HG02763 (cell line): ENCODE measurements around the gene PROSER1.
"Not testable (repeated sequence)": the region's sequence is repeated elsewhere in the genome, so short reads cannot be mapped to it uniquely, and the experiment has no call there.

ENCODE experiments used
- ATAC-seq: cut with Tn5 transposase; IDR thresholded peaks from one replicate; pipeline ENCODE4 v1.9.1; 2021; ENCODE audit warnings: mild to moderate bottlenecking, moderate library complexity; ENCODE audit not compliant: unreplicated experiment

The PROSER1 gene

GRCh38 chr13:39037880-39038568 is at the start of gene PROSER1, which contains the start of gene NHLRC3:
Gene PROSER1 (minus strand): TSS chr13:39038089. CDS start chr13:39037242, 847 bp downstream.
Gene NHLRC3 (plus strand): TSS chr13:39038456. CDS start chr13:39038640, 184 bp downstream.
- peak; percentile 67 for ATAC-seq

- ATAC-seq = not testable (repeated sequence)
Measured at GRCh38 chr13:39086251-39086945, 48.5 kb upstream of the PROSER1 start.

- no peak for ATAC-seq
Measured at GRCh38 chr13:39073983-39074382, 36.1 kb upstream of the PROSER1 start.

- no peak for ATAC-seq
Measured at GRCh38 chr13:39072842-39073241, 35.0 kb upstream of the PROSER1 start.

- no peak for ATAC-seq
Measured at GRCh38 chr13:39062004-39062403, 24.1 kb upstream of the PROSER1 start.

- ATAC-seq = no peak
Measured at GRCh38 chr13:39058040-39058439, 20.2 kb upstream of the PROSER1 start.

GRCh38 chr13:39056018-39056417 is 18.1 kb upstream of the PROSER1 start:
- no peak for ATAC-seq

GRCh38 chr13:39054112-39054511 is 16.2 kb upstream of the PROSER1 start:
- no peak for ATAC-seq

- ATAC-seq = no peak
Measured at GRCh38 chr13:39052944-39053343, 15.1 kb upstream of the PROSER1 start.

GRCh38 chr13:39051157-39051556 is 13.3 kb upstream of the PROSER1 start:
- no peak for ATAC-seq

GRCh38 chr13:39049274-39049673 is 11.4 kb upstream of the PROSER1 start:
- no peak for ATAC-seq

GRCh38 chr13:39048806-39049205 is 10.9 kb upstream of the PROSER1 start:
- ATAC-seq = no peak

GRCh38 chr13:39047560-39047959 is 9.7 kb upstream of the PROSER1 start:
- ATAC-seq = no peak

- peak; percentile 69 for ATAC-seq
Measured at GRCh38 chr13:39044536-39044935, 6.6 kb upstream of the PROSER1 start.

- no peak for ATAC-seq
Measured at GRCh38 chr13:39040206-39040605, 2.3 kb upstream of the PROSER1 start.

- no peak for ATAC-seq
Measured at GRCh38 chr13:39039041-39039440, 1.2 kb upstream of the PROSER1 start.

GRCh38 chr13:39038569-39039030 is 711 bp upstream of the PROSER1 start:
- ATAC-seq = peak; percentile 31

- ATAC-seq = no peak
Measured at GRCh38 chr13:39037410-39037879, 444 bp downstream of the PROSER1 start.

- no peak for ATAC-seq
Measured at GRCh38 chr13:39036212-39036611, 1.7 kb downstream of the PROSER1 start.

- no peak for ATAC-seq
Measured at GRCh38 chr13:39035799-39036198, 2.1 kb downstream of the PROSER1 start.

- no peak for ATAC-seq
Measured at GRCh38 chr13:39035204-39035603, 2.7 kb downstream of the PROSER1 start.

GRCh38 chr13:39034085-39034484 is 3.8 kb downstream of the PROSER1 start:
- ATAC-seq = no peak
